Breast epithelium (tissue), 3 donors: Measurements from ENCODE around the gene SEC61A2.

ENCODE experiments used
- CTCF ChIP-seq, 3 donors: fragments of 450-650 bp; IDR thresholded peaks; one replicate each; pipeline ENCODE4 v1.5.1; 2016 to 2017; ENCODE audit warnings: antibody characterized with exemption in 3 of 3, mild to moderate bottlenecking in 3 of 3, moderate library complexity in 3 of 3
- POLR2AphosphoS5 ChIP-seq, 3 donors: sonication (generic); formaldehyde crosslinking; IDR thresholded peaks; one replicate each; pipeline ENCODE4 v1.6.1; 2017; ENCODE audit warnings: antibody characterized with exemption in 3 of 3

DNA sequence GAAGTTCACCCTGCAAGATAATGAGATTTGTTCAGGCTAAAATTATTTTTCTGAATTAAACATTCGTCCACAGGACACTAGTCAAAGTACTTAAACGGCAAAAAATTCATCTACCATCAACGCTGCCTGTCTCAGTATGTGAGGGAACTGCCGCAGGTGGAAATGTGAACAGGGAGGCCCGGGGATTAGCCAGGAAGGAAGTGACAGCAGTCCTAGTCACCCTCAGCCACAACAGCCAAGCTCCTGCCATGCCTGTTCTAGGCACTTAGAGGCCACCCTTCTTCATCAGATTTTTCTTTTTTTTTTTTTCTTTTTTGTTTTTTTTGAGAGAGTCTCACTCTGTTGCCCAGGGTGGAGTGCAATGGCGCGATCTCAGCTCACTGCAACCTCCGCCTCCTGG is 56.8 kb downstream of the SEC61A2 start:
- no peak for TF ChIP-seq CTCF (IDR thresholded peaks at IDR 0.05)
- TF ChIP-seq POLR2AphosphoS5 (IDR thresholded peaks at IDR 0.05), result no peak
